CD4-positive, alpha-beta T cell treated with Interleukin-4 for 1 hour (primary cell): ENCODE measurements around the gene IFT27.
A peak's percentile ranks its signal among the peaks of the same experiment; 100 is the strongest.
"Not testable (repeated sequence)": the region's sequence is repeated elsewhere in the genome, so short reads cannot be mapped to it uniquely, and the experiment has no call there.

ENCODE experiments used
- DNase-seq, 2 donors: peaks; one replicate each; pipeline ENCODE4 v3.0.0-alpha.2; 2020 to 2022

Gene IFT27

DNA sequence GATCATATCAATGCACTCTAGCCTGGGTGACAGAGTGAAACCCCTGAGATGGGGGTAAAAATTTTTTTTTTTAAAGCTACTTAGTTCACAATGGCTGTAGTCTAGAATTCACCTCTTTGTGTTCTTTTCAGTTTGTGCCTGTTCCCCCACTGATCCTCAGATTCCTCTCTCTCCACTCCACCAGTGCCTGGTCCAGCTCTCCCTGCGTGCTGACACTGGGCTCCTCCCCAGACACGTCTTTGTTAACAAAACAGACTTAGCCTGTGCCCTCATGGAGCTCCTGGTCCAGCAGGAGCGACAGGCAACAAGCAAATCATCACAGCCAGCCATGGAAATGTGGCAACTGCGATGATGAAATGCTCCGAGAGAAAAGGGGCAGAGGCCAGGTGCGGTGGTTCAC, 34.0 kb downstream of the IFT27 start:
- no peak for DNase-seq

- no peak for DNase-seq
Observed at GRCh38 chr22:36741204-36741793, 34.6 kb downstream of the IFT27 start.

DNA sequence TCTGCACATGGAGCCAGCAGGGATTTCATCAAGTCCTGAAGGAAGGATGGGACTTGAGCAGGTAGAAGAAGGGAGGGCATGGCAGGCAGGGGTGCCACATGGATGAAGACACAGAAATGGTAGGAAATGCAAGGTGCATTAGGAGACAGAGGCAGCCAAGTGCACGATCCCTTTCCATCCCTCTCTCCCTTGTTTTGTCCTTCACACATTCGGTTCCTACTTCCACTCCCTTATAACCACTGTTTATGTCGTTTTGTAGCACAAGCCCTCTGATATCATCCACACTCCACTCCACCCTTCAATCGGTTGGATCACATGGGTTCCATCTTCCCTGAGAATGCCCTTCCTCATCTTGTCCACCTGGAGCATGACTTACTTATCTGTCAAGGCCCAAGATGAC, 35.2 kb downstream of the IFT27 start:
- no peak for DNase-seq

DNA sequence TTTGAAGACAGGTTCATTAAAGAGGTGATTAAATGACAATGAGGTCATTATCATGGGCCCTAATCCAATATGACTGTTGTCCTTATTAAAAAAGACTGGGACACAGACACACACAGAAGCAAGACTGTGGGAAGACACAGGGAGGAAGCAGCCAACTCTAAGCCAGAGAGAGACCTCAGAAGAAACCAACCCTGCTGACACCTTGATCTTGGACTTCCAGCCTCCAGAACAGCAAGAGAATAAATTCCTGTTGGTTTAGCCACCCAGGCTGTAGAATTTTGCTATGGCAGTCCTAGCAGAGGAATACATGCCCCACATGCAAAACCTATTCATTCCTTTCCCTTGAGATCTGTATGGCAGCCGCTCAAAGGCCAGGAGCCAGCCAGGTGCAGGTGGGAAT, 36.7 kb downstream of the IFT27 start:
- no peak for DNase-seq

GRCh38 chr22:36738416-36739020, 37.4 kb downstream of the IFT27 start:
- DNase-seq: no peak

DNA sequence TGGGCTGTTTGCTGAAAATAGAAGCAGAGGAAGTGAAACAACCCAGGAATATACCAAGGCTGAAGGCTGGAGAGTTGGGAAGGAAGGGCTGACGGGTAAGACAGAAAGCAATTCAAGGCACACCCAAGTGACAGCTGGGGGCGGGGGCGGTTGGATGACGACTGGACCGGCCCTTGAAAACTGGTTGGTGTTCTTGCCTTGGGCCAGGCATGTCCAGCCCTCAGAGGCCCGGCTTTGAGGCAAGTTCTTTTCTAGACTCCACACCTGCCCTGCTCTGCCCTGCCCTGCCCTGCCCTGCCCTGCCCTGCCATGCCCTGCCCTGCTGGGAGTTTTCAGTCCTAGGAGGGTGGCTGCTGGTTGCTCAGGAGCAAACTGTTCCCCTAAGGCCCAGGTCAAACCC, 38.1 kb downstream of the IFT27 start:
- peak in 1 of 2 donors; percentile 18 for DNase-seq

- no peak for DNase-seq
Observed at GRCh38 chr22:36736701-36737320, 39.1 kb downstream of the IFT27 start.

GRCh38 chr22:36734171-36735058, 41.5 kb downstream of the IFT27 start:
- DNase-seq: no peak

DNA sequence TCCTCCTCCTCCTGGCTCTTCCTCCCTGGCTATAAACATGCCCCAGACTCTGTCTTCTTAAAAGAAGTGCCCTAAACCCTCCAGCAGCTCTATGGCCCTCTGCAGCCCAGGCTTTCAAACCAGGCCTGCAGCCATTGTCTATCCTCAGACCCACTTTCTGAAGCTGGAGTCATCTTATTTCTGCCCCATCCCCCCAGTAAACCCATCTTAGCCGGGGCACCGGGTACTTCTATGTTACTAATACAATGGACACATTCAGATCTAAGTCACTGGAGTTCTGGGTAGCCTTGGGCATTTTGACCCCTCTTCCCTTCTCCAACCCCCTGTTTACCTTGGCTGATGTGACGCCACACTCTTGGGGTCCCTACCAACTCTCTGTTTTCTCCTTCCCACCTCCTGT, 42.6 kb downstream of the IFT27 start:
- DNase-seq: no peak

- DNase-seq: no peak
Observed at GRCh38 chr22:36732609-36733008, 43.3 kb downstream of the IFT27 start.

DNA sequence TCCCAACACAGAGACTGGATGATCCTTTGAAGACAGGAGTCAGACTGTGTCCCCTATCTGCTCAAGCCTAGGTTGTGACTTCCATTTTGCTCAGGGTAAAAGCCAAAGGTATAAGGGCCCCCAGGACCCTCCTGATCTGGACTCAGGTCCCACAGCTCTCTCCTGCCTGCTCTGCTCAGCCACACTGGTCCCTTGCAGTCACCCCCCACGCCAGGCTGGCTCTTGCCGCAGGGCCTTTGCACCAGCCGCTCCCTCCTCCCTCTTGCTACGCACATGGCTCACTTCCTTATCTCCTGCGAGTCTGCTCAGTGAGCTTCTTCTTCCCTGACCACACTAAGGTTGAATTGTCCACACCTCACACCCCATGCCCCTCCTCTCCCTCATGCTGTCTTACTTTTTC, 44.0 kb downstream of the IFT27 start:
- no peak for DNase-seq

DNA sequence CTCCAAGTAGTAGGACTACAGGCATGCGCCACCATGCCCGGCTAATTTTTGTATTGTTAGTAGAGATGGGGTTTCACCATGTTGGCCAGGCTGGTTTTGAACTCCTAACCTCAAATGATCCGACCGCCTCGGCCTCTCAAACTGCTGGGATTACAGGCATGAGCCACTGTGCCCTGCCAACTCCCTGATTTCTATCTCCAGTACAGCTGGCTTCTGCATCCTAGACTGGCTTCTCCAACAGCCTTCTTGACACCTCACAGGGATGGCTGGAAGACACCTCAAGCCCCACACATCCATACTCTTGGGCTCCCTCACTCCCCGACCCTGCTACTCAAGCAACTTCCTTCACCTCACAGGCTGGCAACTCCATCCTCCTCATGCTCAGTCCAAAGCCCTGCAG, 44.6 kb downstream of the IFT27 start:
- not testable (repeated sequence) for DNase-seq

GRCh38 chr22:36730176-36730858, 45.6 kb downstream of the IFT27 start:
- no peak for DNase-seq

GRCh38 chr22:36729321-36729720, 46.6 kb downstream of the IFT27 start:
- DNase-seq: no peak

GRCh38 chr22:36728505-36728904, 47.4 kb downstream of the IFT27 start:
- DNase-seq: no peak

- DNase-seq: no peak
Observed at GRCh38 chr22:36727927-36728488, 47.9 kb downstream of the IFT27 start.

DNA sequence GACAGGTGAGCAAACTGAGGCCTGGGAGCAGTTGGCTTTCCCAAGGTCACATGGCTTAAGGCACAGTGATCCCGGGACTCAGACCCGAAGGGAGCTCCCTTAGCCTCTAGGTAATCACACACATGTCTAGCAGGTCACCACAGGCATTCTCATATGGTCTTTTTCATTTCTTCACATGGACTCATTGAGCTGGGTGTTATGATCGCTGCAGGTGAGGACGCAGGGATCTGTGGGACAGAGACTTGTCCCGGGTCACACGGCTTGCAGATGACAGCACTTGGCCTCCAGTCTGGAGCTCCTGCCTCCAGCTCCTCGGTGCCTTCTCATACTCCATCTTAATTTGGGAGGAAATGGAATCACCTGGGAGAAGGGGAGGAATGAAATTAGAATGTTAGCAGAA, 48.8 kb downstream of the IFT27 start:
- DNase-seq: no peak

DNA sequence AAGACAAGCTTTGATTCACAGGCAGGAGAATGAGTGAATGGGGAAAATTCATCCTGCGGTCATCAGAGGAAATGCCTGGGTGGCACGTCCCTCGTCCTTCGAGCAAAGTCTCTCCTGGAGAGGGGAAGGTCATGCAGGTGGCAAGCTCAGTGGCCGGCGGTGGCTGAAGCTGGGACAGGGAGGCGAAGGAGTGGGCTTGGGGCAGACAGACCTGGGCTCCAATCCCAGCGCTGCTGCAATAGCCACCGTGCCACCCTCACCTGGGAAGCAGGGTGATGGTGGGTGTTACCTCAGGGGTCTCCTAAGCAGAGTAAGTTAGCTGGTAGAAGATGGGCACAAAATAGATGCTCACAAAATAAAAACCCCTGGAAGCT, 49.9 kb downstream of the IFT27 start:
- no peak for DNase-seq

- no peak for DNase-seq
Observed at GRCh38 chr22:36725366-36726006, 50.4 kb downstream of the IFT27 start.

DNA sequence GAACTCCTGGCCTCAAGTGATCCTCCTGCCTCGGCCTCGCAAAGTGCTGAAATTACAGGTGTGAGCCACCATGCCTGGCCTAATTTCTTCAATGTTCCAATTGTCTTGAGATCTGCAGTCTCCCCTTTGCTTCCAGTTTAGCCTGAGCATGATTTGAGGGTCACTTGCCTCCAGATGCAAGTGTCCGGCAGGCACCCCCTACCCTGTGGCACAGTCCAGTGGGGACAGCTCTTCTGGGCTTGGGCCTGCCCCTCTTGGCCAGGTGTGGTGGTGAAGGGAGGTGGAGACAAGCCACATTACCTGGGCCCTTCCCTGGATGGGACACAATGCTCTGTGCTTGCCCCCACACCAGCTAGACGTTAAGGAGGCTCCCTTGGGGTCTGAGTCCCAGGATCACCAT, 51.1 kb downstream of the IFT27 start:
- no peak for DNase-seq

- no peak for DNase-seq
Observed at GRCh38 chr22:36722055-36722454, 53.9 kb downstream of the IFT27 start.

GRCh38 chr22:36715647-36716046, 60.3 kb downstream of the IFT27 start:
- no peak for DNase-seq
